GM12878 (cell line): ENCODE data around the gene SARS2. TPM values are rescaled to one million over a fixed set of nuclear protein-coding genes. Genes with fewer than 3 reads are reported as not detected.

ENCODE experiments used
- ATAC-seq: fragments of 200-7000 bp; cut with Tn5 transposase; 3 replicates; pipeline ENCODE4 v1.9.1; 2020; ENCODE audit warnings: mild to moderate bottlenecking, moderate library complexity
- BruUV-seq: library from RNA; stranded (reverse); fragments of 400-500 nt; replicated peaks from 2 replicates; lab custom pipeline; 2021; lab: Mats Ljungman, UMichigan
- CTCF ChIA-PET: fragments of 300-600 bp; sonication (Branson Sonifier 250); formaldehyde crosslinking; extraction: SDS; loops from one replicate; lab custom pipeline; 2021; ENCODE audit warnings: inconsistent platforms; lab: Yijun Ruan, JAX
- POLR2A ChIA-PET: fragments of 350-600 bp; formaldehyde crosslinking; extraction: SDS; loops from one replicate; lab custom pipeline; 2021; ENCODE audit warnings: inconsistent platforms; lab: Charles Lee
- RAD21 ChIA-PET: fragments of 300-600 bp; sonication (Branson Sonifier 250); formaldehyde crosslinking; loops from one replicate; lab custom pipeline; 2023; ENCODE audit warnings: antibody characterized with exemption; ENCODE audit not compliant: unreplicated experiment; lab: Charles Lee
- SMC1A ChIA-PET: fragments of 300-600 bp; sonication (Branson Sonifier 250); formaldehyde crosslinking; loops from one replicate; lab custom pipeline; 2023; ENCODE audit not compliant: unreplicated experiment, uncharacterized antibody; lab: Charles Lee
- DNase-seq: peaks from one replicate; pipeline ENCODE4 v3.0.0-alpha.2; 2011; ENCODE audit warnings: low read depth, low spot score
- FAIRE-seq: peaks from 3 replicates; lab custom pipeline; 2011; peaks lifted over from hg19 to GRCh38; lab: Jason Lieb, UNC
- H2AFZ ChIP-seq: 2 replicates; pipeline ENCODE4 v1.6.0; 2011; ENCODE audit warnings: low read depth, low read length, control low read depth; ENCODE audit not compliant: control insufficient read depth
- H3K27ac ChIP-seq: 2 replicates; pipeline ENCODE4 v1.5.1; 2011; ENCODE audit warnings: control low read depth; ENCODE audit not compliant: control insufficient read depth, insufficient read depth
- H3K27me3 ChIP-seq, 2 experiments: replicated peaks in 1 of 2; 2 replicates each; pipeline versions ENCODE4 v1.6.0 to v1.6.1; 2011; ENCODE audit warnings: low read length in 1 of 2; ENCODE audit not compliant: control insufficient read depth in 2 of 2, insufficient read depth in 2 of 2
- H3K36me3 ChIP-seq, 2 experiments: 2 replicates each; pipeline ENCODE4 v1.5.1; 2011; ENCODE audit warnings: low read length in 1 of 2; ENCODE audit not compliant: control insufficient read depth in 2 of 2, insufficient read depth in 2 of 2
- H3K4me1 ChIP-seq: 2 replicates; pipeline ENCODE4 v1.6.1; 2011; ENCODE audit warnings: mild to moderate bottlenecking, low read length, moderate library complexity, mixed read lengths; ENCODE audit not compliant: control insufficient read depth, insufficient read depth
- H3K4me2 ChIP-seq: 2 replicates; pipeline ENCODE4 v1.6.0; 2011; ENCODE audit warnings: control low read depth; ENCODE audit not compliant: control insufficient read depth, insufficient read depth
- H3K4me3 ChIP-seq: fragments of 200-600 bp; sonication (generic); 2 replicates; pipeline ENCODE4 v1.5.1; 2016
- H3K79me2 ChIP-seq: 2 replicates; pipeline ENCODE4 v1.6.0; 2011; ENCODE audit warnings: low read length; ENCODE audit not compliant: control insufficient read depth, insufficient read depth
- H3K9ac ChIP-seq: 2 replicates; pipeline ENCODE4 v1.8.0; 2011; ENCODE audit warnings: low read length, control low read depth, mixed read lengths; ENCODE audit not compliant: control insufficient read depth, insufficient read depth
- H3K9me3 ChIP-seq: replicated peaks from 3 replicates; pipeline ENCODE4 v1.5.1; 2011; ENCODE audit warnings: mild to moderate bottlenecking, low read length; ENCODE audit not compliant: control insufficient read depth, insufficient read depth
- H4K20me1 ChIP-seq: 2 replicates; pipeline ENCODE4 v1.6.0; 2011; ENCODE audit not compliant: control insufficient read depth, insufficient read depth
- BCL3 ChIP-seq: IDR thresholded peaks from 2 replicates; pipeline ENCODE4 v1.6.1; 2011; ENCODE audit warnings: borderline replicate concordance, low read depth, mild to moderate bottlenecking, moderate library complexity, low read length; ENCODE audit not compliant: insufficient read depth, poor library complexity, severe bottlenecking
- POLR2AphosphoS5 ChIP-seq: IDR thresholded peaks from 2 replicates; pipeline ENCODE4 v1.6.1; 2011; ENCODE audit warnings: mild to moderate bottlenecking, low read length, inconsistent platforms
- RBBP5 ChIP-seq: fragments of 200-600 bp; sonication (generic); conservative IDR thresholded peaks from 2 replicates; pipeline ENCODE4 v1.6.1; 2016
- ZNF24 ChIP-seq: fragments of 450-650 bp; IDR thresholded peaks from 2 replicates; pipeline ENCODE4 v1.6.1; 2017; ENCODE audit warnings: antibody characterized with exemption, mild to moderate bottlenecking
- WGBS: methylation state at CpG from one replicate; pipeline ENCODE4 v1.1.6; 2016; ENCODE audit warnings: low lambda C conversion rate; ENCODE audit not compliant: insufficient replicate concordance, insufficient coverage; ENCODE audit errors: missing lambda C conversion rate; 5-methylcytosine and 5-hydroxymethylcytosine counted together
- in situ Hi-C: fragments of 300-500 bp; cut with MboI; formaldehyde crosslinking; loops from 9 replicates; pipeline ENCODE4 v1.14.3; 2018; ENCODE audit warnings: mixed read lengths
- intact Hi-C: fragments of 100-400 bp; cut with micrococcal nuclease; formaldehyde crosslinking; loops from one replicate; pipeline ENCODE4 v1.14.2; 2022; ENCODE audit not compliant: unreplicated experiment
- polyA plus RNA-seq, 11 experiments: library from polyadenylated mRNA; depleted of rRNA in 4 of 11; unstranded in 6 of 11; stranded (reverse) in 5 of 11; fragments of >200 nt; fragmentation: Nextera tagmentation in 4 of 11; fragmentation: Illumina TruSeq in 1 of 11; extraction: Ambion mirVana in 4 of 11; extraction: Trizol in 1 of 11; gene quantifications; 1 replicate in 1 of 11; 2 replicates in 10 of 11; pipeline versions ENCODE4 v1.2.1 to v1.2.3, GENCODE V29; 2011 to 2016; ENCODE audit warnings: inconsistent platforms in 2 of 11, missing spikeins in 2 of 11, low read depth in 1 of 11
- total RNA-seq, 4 experiments: library from RNA; depleted of rRNA in 3 of 4; stranded (reverse); fragments of >200 nt in 3 of 4; fragmentation: Illumina TruSeq in 1 of 4; extraction: Trizol in 1 of 4; gene quantifications; 2 replicates each; pipeline versions ENCODE4 v1.2.1 to v1.2.3, GENCODE V29; 2013 to 2021
- TF ChIP-seq, protein P1 (sequence below): fragments of 450-650 bp; IDR thresholded peaks from 2 replicates; pipeline ENCODE4 v1.6.1; 2017; ENCODE audit warnings: borderline replicate concordance

The SARS2 gene
- total and polyA plus RNA-seq, 10 of the 15 experiments (the other 5 are each of a cell fraction or from before 2014, with no cell fraction given) = 2.6 to 50.3 (median 27.5) TPM

DNA sequence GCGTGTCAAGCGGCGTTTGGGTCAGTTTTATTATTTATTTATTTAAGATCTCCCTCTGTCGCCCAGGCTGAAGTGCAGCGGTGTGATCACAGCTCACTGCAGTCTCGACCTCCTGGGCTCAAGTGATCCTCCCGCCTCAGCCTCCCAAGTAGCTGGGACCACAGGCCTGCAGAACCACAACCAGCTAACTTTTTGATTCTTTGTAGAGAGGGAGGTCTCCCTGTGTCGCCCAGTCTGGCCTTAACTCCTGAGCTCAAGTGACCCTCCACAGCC is 894 bp upstream of the SARS2 start:
- CTCF ChIA-PET = interaction anchor here (0.6 to 4.2 kb wide), 17 partner anchors 9 to 595 kb away, joined by 3 to 50 read pairs (median 8); partner anchors contain the start of genes NFKBIB, RINL and SIRT2

More for the DNA sequence above, 894 bp upstream of the SARS2 start:
- no peaks in the 10 kb centered on the region for H4K20me1 ChIP-seq
- TF ChIP-seq, protein P1, sequence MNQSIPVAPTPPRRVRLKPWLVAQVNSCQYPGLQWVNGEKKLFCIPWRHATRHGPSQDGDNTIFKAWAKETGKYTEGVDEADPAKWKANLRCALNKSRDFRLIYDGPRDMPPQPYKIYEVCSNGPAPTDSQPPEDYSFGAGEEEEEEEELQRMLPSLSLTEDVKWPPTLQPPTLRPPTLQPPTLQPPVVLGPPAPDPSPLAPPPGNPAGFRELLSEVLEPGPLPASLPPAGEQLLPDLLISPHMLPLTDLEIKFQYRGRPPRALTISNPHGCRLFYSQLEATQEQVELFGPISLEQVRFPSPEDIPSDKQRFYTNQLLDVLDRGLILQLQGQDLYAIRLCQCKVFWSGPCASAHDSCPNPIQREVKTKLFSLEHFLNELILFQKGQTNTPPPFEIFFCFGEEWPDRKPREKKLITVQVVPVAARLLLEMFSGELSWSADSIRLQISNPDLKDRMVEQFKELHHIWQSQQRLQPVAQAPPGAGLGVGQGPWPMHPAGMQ = no peak
- no peak for TF ChIP-seq RBBP5
- TF ChIP-seq POLR2AphosphoS5 = no peak
- no peak for TF ChIP-seq ZNF24
- no peak for TF ChIP-seq BCL3
- H2AFZ ChIP-seq = no peak overlapping the region
- no peak for FAIRE-seq
- peaks cover 6% of the 10 kb centered on the region for H3K4me1 ChIP-seq
- H3K27ac ChIP-seq = peak overlapping the region; percentile 97
- peak overlapping the region; percentile 91 for H3K9ac ChIP-seq
- H3K79me2 ChIP-seq = peaks cover 31% of the 10 kb centered on the region
- peaks cover 4% of the 10 kb centered on the region; the same call in 1 of the 3 replicates for H3K9me3 ChIP-seq
- DNase-seq = no peak
- H3K36me3 ChIP-seq = peaks cover 0 to 6% of the 10 kb centered on the region in 2 experiments; a peak in 2 of 4 replicates
- ChIA-PET POLR2A (interaction anchor here (0.5 to 2.5 kb wide), 6 partner anchors 31 to 1034 kb away, joined by 3 to 9 read pairs (median 6); partner anchors contain the start of genes NFKBIB and SIRT2), RAD21 (interaction anchor here (2.0 to 3.3 kb wide), 4 partner anchors 31 to 529 kb away, joined by 8 to 45 read pairs (median 15); partner anchors contain the start of genes EIF3K, FAM98C, MAP4K1 and NFKBIB), SMC1A (interaction anchor here (1.0 to 2.8 kb wide), 4 partner anchors 9 to 529 kb away, joined by 4 to 18 read pairs (median 5); partner anchors contain the start of genes FAM98C, NFKBIB and SIRT2)
- no peaks in the 10 kb centered on the region for H3K27me3 ChIP-seq
- peak overlapping the region; percentile 39 for H3K4me2 ChIP-seq
- H3K4me3 ChIP-seq = peak overlapping the region; percentile 98
- 5% methylated on average over 8 of the region's 8 CpGs for WGBS
- in situ Hi-C loops = loop anchor here (5.0 kb wide), 1 partner anchor 199 kb away; no protein-coding TSS in a partner anchor
- BruUV-seq = no TSS peak
- intact Hi-C loops = loop anchor here (2.0 to 5.0 kb wide), 4 partner anchors 64 to 529 kb away; partner anchors contain the start of gene FAM98C
- ATAC-seq = no peak
